HG03354 (cell line): ENCODE results near the gene VSX1.
A peak's percentile ranks its signal among the peaks of the same experiment; 100 is the strongest.

Experiments used
- ATAC-seq: cut with Tn5 transposase; IDR thresholded peaks from one replicate; pipeline ENCODE4 v1.9.1; 2021; ENCODE audit warnings: mild to moderate bottlenecking; ENCODE audit not compliant: unreplicated experiment, poor library complexity, severe bottlenecking

The VSX1 gene

DNA sequence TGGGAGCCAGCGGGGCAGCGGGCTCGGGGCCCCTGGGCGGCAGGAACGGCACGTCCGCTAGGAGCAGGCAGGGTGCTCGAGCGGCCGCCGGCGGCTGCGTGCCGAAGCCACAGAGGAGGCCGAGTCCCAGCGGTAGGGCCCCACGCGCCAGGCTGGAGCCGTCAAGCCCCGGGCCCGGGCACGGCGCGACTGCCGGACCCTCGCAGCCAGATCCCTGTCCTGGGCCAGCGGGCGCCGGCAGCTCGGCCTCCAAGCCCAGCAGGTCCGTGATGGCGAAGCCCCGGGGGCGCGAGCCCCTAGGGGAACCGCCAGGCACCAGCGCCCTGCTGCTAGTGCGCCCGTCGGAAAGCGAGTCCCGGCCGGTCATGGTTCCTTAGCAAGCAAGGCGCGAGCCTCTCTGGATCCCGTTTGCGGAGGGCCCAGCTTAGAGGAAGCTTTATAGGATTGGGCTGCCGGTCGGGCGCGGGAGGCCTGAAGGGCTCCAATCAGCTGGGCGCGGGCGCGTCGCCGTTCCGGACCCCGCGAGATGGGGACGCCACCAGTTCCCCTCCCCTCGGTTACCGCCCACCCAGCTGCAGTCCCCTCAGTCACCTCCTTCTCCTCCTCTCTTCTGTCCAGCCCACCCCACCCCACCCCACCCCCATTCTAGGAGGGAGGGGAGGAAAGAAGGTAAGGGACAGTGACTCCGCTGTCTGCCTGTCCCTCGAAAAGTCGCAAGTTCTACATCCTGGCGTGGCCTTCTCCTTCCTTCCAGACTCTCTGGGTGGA lies at the start of gene VSX1:
VSX1 (minus strand) TSS at position 412 of the 768 bp plus-strand sequence; CDS start at position 367, 45 bp downstream.
- ATAC-seq, result no peak

DNA sequence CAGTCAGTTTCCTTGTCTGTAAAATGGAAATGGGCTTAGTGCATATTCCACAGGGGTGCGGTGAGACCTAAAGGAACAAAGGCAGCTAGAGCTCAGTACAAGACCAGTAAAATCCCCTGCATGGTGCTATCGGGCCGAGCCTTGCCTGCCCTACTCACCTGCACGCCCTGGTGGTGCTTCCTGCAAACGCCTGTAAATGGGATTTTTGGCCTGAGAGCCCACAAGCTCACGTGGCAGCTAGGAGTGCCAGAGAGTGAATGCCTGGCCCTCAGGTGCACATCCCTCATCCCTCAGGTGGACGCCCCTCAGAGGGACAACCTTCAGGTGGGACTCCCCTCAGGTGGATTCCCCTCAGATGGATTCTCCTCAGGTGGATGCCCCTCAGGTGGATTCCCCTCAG lies 48.0 kb upstream of the VSX1 start:
- ATAC-seq, result no peak

DNA sequence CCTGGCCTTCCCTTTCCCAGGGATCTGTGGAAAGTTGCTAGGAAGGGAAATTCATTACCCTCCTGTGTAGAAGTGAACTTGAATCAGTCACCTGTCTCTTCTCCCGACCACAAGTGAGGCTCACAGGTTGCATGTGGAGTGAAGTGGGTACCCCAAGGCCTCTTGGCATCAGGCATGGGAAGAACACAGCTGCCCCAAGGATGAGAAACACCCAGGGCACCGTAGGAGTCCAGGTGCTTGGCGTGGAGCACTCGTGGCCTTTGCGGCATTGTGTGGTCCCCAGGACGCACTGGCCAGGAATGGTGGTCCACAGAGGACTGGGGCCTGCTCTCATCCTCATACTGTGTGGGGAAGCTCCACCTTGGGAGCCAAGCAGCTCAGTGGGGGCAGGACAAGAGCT lies 47.5 kb upstream of the VSX1 start:
- no peak for ATAC-seq

DNA sequence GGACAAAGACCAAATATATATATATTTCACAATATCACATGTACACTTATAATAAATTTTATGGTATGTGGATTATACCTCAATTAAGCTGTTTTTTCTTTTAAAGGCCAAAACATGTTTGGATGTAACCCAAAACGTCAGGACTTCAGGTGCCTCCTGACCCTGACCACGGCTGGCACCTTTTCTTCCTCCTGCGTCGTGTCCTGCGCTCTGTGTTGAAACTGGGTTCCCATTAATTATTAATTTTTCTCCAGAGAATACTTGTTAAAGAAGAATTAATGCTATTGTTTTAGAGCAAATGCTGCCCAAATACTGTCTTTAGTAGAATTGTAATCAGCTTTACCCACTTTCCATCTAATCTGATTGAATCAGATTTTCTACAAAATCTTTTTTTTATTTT lies 46.7 kb upstream of the VSX1 start:
- no peak for ATAC-seq

DNA sequence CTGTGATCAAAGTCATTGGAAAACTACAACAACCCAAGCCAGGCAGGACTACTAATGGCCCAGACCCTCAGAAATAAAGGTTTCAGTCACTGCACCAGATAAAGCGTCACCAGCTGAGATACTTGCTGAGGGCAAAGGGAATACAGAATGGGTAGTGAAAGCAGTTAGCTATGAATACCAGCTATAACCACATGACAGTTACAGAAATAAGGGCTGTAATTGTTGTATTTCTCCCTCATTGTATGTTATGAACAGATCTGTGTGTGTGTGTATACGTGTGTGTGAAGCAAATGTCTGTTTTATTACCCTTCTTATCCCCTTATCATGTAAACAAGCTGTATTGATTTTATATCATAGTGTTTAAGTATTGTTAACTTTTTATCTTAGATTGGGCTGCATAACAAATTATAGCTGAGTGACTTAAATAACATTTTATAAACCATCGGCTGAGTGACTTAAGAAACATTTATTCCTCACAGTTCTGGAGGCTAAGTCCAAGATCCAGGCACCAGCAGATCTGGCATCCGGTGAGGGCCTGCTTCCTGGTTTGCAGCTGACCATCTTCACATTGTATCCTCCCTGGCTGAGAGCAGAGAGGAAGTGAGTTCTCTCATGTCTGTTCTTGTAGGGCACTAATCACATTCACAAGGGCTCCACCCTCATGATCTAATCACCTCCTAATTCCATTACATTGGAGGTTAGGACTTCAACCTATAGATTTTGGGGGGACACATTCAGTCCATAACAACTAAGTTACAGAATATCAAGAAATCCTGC lies 46.0 kb upstream of the VSX1 start:
- ATAC-seq, result no peak

DNA sequence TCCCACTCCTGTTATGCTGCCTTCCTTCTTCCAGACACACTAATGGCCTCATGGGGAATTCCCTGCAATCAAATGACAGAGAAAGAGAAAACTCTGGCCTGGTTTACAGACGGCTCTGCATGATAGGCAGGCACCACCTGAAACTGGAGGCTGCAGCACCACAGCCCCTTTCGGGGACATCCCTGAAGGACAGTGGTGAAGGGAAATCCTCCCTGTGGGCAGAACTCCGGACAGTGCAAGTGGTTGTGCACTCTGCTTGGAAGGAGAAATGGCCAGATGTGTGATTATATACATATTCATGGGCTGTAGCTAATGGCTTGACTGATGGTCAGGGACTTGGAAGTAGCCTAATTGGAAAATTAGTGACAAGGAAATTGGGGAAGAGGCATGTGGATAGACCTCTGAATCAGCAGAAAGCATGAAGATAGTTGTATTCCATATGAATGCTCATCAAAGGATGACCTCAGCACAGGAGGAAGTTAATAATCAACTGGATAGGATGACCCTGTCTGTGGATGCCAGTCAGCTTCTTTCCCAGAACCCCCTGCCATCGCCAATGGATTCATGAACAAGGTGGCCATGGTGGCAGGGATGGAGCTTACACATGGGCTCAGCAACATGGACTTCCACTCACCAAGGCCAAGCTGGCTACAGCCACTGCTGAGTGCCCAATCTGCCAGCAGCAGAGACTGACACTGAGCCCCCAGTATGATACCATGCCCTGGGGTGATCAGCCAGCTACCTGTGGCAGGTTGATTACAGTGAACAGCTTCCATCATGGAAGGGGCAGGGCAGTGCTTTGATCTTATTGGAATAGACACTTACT lies 44.5 kb upstream of the VSX1 start:
- no peak for ATAC-seq

DNA sequence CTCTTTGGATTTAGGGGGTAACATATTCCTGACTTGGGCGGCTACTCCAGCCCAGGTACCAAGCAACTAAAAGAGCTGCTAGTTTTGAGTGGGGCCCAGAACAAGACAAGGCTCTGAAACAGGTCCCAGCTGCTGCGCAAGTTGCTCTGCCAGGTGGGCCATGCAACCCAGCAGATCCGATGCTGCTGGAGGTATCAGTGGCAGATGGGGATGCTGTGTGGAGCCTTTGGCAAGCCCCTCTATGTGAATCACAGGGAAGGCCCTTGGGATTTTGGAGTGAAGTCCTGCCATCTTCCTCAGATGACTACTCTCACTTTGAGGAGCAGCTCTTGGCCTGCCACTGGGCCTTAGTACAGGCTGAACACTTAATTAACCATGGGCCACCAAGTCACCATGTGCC lies 43.7 kb upstream of the VSX1 start:
- no peak for ATAC-seq

DNA sequence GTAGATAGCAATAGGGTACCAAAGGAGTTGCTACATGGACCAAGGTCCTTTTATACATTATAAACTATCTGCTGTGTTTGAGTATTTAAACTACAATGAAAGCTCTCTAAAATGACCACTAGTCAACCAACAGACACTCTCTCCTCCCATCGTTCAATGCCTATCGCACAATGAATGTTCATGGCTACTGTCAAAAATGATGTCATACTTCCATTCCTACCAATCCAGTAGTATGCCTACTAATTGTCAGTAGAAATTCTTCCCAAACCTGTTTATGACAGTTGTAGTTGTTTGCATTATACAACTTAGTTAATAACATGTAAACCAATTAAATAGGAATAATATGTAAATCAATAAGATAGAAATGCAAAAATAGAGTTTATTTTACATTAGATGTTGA lies 39.0 kb upstream of the VSX1 start:
- ATAC-seq, result no peak

DNA sequence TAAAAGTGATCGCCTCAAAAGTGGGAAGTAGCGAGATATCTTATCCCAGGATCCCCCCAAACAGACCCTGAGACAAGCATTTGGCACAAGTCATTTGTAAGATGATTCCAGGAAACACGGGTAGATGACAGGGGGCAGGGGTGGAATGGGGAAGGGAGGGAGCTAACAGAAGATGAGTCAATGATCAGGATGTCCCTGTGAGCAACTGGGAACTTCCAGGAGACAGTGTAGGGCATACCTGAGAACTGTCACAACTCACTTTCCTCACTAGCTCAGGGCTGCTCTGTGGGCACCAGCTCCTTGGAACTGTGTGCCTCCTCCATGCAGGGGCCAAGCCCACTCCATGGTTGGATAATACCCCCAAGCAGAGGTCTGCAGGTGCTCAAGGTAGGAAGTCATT lies 38.5 kb upstream of the VSX1 start:
- ATAC-seq, result no peak

DNA sequence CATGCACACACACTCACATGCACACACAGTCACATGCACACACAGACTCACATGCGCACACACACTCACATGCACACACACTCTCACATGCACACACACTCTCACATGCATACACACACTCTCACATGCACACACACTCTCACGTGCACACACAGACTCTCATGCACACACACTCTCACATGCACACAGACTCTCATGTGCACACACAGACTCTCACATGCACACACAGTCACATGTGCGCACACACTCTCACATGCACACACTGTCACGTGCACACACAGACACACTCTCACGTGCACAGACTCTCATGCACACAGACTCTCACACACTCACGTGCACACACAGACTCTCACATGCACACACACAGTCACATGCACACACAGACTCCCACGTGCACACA lies 36.6 kb upstream of the VSX1 start:
- ATAC-seq, result no peak

DNA sequence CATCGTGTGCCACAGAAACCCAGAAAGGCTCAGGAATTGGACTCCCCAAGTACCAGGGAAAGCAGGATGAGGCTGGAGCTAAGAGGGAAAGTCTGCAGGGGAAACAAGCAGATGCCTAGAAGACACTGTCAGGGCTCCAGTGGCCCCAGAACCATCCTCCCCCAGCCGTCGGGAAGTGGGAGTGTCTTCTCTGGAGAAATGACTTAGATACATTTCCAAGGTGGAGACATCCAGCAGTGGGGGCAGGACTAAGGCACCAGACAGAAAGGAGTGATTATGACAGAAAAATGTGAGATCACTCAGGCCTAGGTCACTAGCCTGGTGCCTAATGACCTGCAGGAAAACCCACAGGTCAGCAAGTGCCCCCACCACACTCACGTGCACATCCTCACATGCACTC lies 36.0 kb upstream of the VSX1 start:
- no peak for ATAC-seq

DNA sequence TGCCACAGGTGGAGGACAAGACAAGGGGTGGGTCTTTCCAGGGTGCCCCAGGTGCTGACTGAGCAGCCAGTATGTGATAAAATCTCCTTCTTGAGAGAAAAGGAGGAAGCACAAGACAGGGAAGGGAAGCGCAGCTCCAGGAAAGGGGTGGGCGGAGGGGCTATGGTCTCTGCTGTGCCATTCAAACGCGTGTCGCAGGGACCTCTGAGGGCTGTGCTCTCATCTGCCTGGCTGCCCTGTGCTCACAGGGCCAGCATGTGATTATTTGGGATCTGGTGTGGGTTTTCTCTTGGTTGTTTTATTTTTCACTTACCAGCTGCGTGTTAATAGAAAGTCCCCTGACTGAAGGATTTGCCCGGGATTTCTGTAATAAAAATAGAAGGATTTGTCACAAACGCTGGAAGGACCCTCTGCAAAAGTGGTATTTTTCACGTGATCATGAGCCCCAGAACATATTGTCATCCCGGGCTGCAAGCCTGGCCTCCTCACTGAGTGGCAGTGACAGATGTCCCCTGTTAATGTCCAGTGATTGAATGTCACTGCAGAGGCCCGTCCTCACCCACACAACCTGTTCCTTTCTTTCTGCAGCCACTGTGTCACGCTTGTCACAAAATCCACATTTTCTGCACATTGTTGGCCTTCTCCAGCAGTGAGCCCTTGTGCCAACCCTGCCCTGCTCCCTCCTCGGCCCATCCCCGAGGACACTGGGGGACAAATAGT lies 35.0 kb upstream of the VSX1 start:
- no peak for ATAC-seq

DNA sequence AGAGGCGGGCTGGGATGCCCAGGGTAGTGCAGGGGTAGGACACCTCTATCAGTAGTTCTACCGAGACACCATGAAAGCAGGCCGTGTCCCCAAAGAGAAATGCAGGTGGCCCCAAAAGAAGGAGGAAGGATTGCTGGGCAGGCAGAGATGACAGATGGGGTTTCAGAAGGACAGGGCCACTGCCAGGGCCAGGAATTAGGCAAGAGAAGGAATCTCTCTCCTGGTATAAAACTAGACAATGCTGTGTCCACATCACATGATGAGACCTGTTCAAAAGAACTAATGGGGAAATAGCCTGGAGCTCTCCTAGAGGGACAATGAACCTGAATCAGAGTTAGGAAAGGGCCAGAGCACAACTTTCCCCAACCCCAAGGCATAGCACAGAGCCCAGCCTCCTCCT lies 21.6 kb upstream of the VSX1 start:
- ATAC-seq, result no peak

DNA sequence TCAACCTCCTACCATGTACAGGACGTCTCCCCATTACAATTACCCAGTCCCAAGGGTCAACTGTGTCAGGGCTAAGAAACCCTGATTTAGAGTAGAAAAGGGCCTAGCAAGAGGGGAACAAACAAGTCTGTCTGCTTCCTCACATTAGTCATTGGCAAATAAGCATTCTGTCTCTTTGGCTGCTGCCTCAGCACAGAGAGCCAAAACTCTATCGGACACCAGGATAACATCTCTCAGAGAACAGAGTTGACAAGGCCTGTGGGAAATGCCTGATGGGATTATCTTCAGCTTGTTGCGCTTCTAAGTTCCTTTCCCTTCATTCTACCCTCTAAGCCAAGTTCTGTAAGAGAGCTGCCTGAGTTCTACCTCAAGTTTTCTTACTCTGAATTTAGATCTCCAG lies 19.0 kb upstream of the VSX1 start:
- no peak for ATAC-seq

DNA sequence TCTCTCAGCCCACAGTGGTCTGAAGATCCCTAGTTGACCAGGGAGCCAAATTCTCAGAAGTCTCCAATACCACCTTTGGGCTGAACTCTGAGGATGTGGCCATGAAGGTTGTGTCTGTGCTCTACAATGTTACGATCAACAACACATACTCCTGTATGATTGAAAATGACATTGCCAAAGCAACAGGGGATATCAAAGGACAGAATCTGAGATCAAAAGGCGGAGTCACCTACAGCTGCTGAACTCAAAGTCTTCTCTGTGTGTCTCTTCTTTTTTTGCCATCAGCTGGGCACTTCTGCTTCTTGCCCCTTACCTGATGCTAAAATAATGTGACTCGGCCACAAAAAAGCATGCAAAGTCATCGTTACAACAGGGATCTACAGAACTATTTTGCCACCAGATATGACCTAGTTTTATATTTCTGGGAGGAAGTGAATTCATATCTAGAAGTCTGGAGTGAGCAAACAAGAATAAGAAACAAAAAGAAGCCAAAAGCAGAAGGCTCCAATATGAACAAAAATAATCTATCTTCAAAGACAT lies 17.7 kb upstream of the VSX1 start:
- no peak for ATAC-seq

DNA sequence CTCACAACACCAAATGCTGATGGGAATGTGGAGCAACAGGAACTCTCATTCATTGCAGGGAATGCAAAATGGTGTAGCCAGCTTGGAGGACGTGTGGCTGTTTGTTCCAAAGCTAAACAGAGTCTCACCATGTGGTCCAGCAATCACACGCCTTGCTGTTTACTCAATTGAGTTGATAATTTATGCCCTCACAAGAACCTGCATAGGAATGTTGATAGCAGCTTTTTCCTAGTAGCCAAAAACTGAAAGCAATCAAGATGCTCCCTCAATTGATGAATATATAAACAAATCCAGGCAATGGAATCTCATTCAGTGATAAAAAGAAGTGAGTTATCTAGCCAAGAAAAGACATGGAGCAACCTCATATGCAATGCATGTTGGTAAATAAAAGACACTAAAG lies 15.6 kb upstream of the VSX1 start:
- ATAC-seq, result no peak

DNA sequence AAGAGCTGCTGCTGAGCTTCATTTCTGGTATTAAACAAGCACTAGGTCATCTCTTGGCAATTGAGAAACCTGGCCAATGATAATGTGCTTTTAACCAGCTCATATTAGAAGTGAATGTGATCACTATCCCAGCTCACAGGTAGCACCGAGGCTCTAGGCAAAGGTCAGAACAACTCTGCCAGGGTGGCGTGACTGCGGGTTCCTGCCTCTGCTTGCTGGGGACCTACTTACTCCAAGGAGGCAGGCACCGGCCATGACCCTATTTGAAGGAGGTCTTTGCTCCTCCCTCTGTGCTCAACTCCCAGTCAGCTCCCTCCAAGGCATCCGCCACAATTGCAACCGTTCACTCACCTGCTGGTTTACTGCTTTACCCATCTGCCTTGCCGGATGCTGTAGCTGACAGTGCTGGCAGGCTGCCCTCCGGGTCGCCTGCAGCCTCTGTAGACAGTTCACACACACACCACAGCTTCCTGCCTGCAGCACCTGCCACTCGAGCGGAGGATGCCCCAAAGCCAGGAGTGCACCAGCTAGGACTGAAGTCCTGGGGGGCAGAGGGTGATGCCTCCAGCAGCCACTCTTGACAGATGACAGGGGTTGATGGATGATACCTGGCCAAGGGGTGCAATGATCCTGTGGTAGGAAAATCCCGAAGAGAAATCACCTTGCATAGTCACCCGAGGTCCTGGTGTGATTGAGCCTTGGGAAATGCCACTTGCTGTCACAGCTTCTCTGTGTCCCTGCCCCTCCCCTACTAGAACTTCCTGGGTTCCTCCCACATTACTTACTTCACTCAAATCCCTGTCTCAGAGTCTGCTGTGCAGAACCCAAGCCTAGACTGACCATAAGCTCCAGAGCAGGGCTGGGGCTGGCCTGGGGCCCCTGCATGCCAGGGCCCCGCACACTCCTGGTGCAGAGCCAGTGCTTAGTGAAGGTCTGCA lies 8.8 kb upstream of the VSX1 start:
- ATAC-seq, result peak; percentile 63

DNA sequence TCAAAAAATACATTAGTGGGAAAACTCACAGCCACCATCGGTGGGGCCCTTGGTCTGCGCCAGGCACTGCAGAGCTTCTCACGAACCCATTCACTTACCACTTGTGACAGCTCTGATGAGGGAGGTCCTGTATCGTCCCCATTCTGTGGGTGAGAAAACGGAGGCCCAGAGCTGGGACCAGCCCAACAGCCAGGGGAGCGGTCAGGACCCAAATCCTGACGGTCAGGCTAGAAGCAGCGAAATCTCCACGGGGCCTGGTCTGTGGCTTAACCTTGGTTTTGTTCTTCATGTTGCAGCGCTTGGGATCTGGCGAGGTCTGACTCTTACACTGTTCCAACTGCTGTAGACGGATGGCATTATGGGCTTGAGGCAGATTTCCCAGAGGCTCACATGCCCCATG lies 7.7 kb upstream of the VSX1 start:
- no peak for ATAC-seq

DNA sequence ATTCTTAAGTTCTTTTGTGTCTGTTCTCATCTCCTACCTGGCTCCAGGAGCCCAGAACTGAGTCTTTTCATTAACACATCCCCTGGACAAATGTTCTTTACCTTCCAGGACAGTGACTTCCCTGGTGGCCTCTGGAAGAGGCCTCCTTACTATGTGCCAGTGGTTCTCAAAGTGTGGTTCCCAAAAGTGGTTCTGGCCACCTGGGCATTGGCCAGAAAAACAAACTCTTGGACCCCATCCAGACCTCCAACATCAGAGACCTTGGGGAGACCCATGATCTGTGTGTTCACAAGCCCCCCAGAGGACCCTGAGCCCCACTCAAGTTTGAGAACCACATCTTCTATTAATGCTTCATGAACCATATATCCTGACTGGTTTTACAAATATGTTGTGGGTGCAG lies 7.2 kb upstream of the VSX1 start:
- ATAC-seq, result no peak
